ENCODE results near the gene DNMBP.
"Not testable (repeated sequence)": the region's sequence is repeated elsewhere in the genome, so short reads cannot be mapped to it uniquely, and the experiment has no call there.

The DNMBP gene

GRCh38 chr10:99840859-99841258 is 168.9 kb downstream of the DNMBP start:
- not testable (repeated sequence) for DNase-seq (ENCODE audit: extremely low read depth in 1 of 2, low read depth in 1 of 2)

GRCh38 chr10:99836711-99837110 is 173.0 kb downstream of the DNMBP start:
- DNase-seq (ENCODE audit: extremely low read depth in 1 of 2, low read depth in 1 of 2), result no peak

- no peak for DNase-seq (ENCODE audit: extremely low read depth in 1 of 2, low read depth in 1 of 2)
Observed at GRCh38 chr10:99835947-99836346, 173.8 kb downstream of the DNMBP start.

- no peak for DNase-seq (ENCODE audit: extremely low read depth in 1 of 2, low read depth in 1 of 2)
Observed at GRCh38 chr10:99834410-99834809, 175.3 kb downstream of the DNMBP start.

- no peak for DNase-seq (ENCODE audit: extremely low read depth in 1 of 2, low read depth in 1 of 2)
Observed at GRCh38 chr10:99832439-99832838, 177.3 kb downstream of the DNMBP start.

- no peak for DNase-seq (ENCODE audit: extremely low read depth in 1 of 2, low read depth in 1 of 2)
Observed at GRCh38 chr10:99828464-99828863, 181.3 kb downstream of the DNMBP start.

- DNase-seq (ENCODE audit: extremely low read depth in 1 of 2, low read depth in 1 of 2), result no peak
Observed at GRCh38 chr10:99827936-99828335, 181.8 kb downstream of the DNMBP start.
